Activated T-helper 9 cell treated with anti-CD3 and anti-CD28 coated beads, Interleukin-2, amount 50 U/mL, for 16 hours (primary cell): Measurements from ENCODE around the gene SNW1.
"Not testable (repeated sequence)": the region's sequence is repeated elsewhere in the genome, so short reads cannot be mapped to it uniquely, and the experiment has no call there.

Experiments used
- DNase-seq: peaks from one replicate; pipeline ENCODE4 v3.0.0-alpha.2; 2020; ENCODE audit warnings: low read depth

Gene SNW1

DNA sequence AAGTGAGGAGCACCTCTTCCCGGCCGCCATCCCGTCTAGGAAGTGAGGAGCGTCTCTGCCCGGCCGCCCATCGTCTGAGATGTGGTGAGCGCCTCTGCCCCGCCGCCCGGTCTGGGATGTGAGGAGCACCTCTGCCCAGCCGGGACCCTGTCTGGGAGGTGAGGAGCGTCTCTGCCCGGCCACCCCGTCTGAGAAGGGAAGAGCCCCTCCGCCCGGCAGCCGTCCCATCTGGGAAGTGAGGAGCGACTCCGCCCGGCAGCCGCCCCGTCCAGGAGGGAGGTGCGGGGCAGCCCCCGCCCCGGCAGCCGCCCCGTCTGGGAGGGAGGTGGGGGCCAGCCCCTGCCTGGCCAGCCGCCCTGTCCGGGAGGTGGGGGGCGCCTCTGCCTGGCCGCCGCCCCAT is 13.5 kb downstream of the SNW1 start:
- DNase-seq, result not testable (repeated sequence)

DNA sequence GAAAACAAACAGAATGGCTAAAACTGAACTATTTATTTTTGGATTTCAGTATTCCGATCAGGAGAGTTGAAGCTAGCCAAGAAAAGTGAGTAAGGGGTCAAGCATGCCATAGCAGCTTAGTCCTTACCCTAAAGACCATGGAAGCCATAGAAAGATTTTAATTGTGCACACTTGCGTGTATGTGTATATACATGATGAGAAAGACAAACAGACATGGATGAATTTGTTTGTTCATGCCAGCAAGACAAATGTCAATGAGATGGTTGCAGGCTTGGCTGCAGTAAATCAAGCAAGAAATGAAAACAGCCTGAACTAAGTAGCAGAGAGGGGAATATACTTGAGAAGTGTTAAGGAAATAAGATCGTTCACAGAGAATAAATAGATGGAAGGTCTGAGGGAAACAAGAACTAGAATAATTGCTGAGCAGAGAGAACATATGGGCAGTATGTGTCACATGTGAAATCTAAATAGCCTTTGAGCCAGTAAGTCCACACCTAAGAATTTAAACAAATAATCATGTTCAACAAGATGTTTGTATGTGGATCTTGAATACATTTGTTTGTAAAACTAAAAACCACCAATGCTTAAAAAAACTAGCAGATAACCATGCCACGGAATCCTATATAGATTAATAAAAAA is 14.8 kb downstream of the SNW1 start:
- DNase-seq, result no peak

DNA sequence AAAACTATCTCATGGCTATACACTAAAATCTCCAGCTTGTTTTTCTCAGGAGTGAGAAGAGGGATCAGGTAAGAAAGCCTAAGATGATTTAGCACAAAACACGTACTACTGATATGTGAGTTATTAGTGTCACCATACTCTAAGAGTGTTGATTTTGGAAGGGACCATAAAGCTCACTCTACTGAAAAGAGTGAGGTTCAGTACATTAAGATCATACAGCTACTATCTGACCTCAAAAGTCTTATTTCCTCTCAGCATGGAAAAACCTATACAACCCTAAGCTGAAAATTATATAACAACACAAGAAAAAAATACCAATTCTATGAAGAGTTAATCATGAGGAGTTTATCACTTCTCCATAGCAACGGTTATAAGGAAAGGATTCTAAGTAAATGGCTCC is 19.5 kb downstream of the SNW1 start:
- no peak for DNase-seq

DNA sequence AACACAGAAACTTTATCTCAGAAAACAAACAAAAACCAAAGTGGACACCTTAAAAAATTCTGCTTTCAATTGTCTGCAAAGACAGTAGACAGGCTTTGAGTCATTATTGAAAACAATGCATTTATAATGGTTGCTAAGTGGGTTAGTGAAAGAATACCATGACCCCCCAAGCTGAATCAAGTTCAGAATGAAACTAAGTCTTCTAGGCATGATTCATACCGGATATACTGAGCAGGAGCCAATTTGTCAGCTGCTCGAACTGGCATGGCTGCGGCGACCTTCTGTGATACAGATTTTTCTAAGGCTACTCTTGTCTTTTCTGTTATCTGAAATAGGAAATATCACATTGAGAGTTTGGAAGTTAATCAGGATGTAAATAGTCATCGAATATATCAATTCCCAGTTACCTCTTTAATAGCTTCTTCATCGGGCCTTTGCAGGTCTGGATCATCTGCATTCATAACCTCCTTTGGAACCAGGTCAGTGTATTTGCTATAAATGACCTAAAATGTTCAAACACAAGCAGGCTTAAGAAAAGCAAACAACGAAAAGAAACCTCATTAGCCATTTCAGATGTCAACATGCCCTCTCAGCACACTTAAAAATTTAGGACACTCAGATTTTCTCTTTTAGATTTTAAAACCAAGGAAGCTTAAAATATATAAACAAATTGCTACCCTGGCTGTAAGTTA is 22.3 kb downstream of the SNW1 start:
- peak; percentile 12 for DNase-seq

DNA sequence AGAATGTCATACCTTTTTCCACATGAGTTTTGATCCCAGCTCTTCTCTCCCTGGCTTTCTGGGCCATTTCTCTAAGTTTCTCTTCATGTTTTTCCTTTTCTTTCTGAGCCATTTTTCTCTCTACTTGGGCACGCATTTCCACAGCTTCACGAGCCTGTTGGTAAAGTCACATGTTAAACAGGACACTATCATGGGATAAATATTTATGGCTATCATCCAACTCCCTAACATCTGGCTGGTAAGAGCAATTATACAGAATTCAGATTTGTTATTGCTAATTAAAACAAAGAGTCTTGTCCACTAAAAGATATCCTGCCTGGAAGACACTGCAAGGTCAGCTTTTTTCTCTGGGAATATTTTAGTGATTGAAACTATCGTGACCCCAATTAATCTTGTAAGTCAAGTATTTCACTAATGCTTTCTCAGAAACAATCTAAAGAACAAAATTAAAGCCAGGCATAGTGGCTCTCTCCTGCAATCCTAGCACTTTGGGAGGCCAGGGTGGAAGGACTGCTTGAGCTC is 29.9 kb downstream of the SNW1 start:
- no peak for DNase-seq

DNA sequence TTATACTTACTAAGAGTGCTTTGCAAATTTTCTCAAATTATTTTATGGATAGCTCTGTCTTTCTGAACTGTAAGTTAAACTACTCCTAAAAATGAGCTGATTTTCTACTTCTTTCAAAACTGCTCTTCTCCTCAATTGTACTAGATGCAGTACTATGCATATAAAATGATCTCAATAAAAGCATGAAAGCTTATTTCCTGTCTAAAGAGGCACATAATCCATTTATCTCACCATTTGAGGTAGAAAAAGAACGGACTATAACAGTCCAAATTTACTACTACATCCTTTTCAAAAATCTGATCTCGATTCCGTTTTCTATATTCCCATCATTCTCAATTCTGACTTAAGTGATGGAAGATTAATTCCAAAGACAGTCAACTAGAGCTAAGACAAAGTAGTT is 38.7 kb downstream of the SNW1 start:
- no peak for DNase-seq

DNA sequence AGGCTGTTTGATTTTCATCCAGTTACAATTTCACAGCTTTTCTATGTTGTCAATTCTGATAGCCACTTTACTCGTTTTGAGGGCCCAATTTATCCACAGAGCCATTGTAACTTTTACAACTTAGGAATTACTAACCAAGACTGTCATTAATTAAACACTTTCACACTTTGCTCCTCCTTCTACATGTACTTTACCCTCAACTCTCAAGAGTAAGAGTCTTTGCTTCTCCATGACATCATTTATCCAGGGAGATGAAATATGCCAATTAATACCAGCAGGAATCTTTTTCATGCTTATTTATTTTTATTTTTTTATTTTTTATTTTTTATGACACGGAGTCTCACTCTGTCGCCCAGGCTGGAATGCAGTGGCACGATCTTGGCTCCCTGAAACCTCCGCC is 39.5 kb downstream of the SNW1 start:
- DNase-seq, result no peak

DNA sequence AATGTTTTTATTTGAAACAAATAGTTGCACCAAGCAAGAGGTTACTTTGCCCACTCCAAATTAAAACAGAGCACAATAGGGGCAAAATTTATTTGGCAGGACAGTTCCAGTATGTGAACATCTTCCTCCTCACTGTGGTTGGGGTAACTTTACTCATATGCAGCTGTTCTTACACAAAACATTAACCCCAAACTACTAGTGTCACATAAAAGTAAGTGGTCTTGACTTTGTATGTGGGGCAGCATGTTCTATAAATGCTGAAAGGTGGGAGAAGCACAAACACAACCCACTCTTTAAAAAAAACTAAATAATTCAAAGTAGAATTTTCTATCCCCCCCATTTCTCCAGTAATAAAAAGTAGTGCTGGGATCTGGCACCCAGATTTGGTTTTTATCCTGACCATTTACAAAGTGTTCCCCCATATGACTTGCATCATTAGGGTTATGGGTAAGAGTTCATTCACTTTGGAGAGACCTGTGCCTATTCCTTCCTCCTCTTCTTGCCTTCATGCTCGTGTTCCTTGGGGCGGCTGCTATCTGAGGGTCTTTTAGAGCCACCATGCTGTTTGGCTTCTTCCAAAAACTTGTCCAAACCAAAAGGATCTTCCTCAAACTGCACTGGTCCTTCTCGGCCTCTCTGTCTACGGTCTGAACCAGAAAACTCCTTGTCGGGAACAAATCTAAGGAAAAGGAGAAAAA is 43.2 kb downstream of the SNW1 start:
- DNase-seq, result no peak

DNA sequence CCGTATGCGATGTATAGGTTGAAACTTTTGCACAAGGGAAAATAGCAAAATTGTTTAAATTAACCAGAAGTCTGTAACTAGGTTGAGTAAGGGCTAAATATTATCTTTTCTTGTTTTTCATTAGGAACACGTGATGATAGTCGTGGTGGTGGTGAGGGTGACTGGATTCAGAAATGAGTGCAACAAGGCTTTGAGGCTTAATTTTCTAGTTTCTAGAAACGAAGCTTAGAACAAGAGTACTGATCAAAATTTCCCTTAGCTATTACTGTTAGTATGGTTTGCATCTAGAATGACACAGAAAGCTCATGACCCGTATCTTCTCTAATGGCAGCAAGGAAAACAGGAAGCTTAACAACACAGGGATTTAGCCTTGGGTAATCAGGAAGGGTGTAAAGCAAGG is 46.0 kb downstream of the SNW1 start:
- no peak for DNase-seq

DNA sequence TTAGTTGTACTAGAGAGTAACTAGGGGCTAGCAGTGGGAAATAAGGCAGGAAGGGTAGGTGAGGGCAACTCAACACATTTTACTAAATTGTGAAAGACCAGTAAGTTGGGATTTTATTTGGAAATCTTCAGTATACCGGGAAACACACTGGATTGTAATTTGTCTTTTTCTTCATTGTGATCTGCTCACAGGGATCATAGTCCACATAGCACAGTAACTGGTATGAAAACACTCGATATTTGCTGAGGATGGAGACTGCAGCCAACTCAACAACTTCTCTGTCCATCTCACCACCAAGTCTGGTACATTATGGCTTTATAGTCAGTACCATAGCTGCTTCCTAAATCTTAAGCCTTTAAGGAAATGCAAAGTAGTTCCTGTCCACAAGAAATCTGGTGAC is 50.6 kb downstream of the SNW1 start:
- DNase-seq, result no peak

DNA sequence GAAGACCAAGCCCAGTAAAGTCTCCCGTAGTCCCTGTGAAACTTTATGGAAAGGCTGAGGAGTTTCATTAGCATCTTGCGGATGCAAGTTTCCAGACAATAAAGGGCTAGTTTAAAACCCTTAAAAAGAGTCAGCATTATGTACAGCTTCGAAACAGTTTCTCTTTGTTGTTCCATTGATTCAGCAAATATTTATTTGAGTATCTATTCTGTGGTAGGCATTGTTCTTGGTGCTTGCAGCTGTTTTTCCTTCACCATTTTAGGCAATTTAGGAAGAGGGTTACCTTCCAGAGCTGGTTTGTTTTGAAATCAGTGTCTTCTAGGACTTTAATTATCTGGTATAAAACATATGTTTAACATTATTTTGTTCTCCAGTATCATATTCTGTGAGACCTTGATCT is 51.5 kb downstream of the SNW1 start:
- DNase-seq, result no peak

DNA sequence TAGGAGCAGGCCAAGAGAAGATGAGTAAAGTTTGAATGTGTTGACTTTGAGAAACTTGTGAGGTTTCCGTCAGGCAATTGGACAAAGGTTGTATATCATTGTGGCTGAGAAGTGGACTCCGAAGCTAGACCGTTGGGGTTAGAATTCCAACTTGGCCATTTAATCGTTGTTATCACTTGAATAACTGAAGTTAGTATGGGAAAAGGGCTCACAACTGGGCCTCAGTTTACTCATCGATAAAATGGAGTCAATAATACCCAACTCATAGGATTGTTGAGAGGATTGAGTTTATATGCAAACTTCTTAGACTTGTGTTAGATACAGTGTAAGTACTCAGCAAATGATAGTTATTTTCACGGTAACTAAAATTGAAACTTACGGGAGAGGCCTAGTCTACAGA is 52.2 kb downstream of the SNW1 start:
- DNase-seq, result no peak

DNA sequence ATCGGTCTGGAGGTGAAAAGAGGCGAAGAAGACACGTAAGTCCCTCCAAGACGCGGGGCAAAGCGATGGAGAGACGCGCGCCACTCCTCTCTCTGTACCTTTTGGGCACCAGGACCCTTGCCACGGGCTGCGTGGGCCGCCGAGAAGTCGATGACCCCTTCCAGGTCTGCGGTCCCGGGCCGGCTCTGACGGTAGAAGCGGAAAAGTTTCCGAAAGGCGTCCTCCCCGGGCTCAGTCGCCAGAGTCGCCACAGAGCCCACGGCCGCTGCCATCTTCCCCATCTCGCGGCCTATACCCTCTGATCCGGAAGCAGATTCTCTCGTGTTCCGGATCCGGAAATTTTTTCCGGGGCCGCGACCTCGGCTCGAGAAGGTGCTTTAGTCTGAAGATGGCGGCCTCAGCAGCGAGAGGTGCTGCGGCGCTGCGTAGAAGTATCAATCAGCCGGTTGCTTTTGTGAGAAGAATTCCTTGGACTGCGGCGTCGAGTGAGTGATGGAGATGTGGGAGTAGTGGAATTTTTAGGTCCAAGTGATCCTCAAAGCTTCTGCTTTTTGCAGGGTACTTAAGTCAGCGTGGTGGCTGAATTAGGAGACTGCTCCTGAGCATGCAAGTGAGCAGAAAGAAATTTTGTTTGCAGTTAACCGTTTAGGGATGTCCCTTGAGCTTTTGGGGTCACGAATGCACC is 53.1 kb downstream of the SNW1 start, which contains the start of the genes ALKBH1 and SLIRP:
Gene ALKBH1, minus strand, starts transcription at position 300 of the 685 bp plus-strand sequence. Its CDS starts 19 bp downstream, at position 281.
Gene SLIRP, plus strand, starts transcription at position 380 of the 685 bp plus-strand sequence. Its CDS starts 9 bp downstream, at position 389.
- peak; percentile 83 for DNase-seq

DNA sequence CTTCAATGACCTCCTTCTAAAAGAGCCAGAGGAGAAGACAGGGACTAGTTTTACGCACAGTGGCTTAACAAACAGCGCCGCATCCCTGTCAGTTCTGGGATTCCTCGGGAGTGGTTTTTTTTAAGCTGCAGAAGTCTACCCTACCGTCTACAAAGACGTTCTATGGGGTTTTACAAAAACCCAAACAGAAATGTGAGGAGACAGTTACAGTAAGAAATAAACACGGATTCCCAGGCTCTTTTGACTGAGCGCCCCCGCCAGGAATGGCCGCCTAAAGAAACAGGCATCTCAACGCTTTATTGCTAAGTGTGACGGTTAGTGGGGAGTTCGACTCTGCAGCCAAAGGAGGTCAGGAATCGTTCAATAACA is 53.6 kb downstream of the SNW1 start:
- DNase-seq, result no peak

DNA sequence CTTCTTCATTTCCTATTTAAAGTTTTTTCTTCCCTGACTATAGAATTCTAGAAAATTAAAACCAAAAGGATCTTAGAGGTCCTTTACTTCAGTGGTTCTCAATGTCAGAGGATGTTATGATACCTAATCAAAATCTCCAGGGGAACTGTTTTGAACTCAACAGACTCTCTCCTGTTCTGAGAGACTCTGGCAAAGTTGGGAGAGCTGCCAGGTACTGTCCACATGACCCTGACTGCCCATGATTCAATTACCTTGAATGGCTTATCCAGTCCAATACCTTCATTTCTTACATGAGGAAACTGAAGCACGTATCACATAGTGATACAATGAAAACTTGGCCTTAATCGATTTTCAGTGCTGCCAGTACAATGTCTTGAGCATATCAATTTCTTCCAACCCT is 69.7 kb downstream of the SNW1 start:
- DNase-seq, result no peak

DNA sequence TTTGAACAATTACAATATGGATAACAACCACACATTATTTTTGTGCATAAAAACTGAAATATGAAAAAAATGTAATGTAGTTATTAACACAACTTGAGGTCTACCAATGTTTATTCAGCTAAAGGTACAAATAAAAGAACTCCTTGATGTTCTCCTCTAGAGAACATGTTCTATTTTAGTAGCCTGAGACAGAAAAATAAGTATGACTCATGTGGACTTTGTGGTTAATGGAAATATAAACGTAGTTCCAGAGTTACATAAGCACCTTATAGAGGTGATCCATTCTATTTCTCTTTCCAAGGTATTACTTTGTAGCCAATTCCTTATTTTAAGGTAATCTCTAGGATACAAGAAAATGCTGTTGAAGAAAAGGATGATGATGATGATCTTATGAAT is 78.8 kb downstream of the SNW1 start:
- DNase-seq, result no peak

DNA sequence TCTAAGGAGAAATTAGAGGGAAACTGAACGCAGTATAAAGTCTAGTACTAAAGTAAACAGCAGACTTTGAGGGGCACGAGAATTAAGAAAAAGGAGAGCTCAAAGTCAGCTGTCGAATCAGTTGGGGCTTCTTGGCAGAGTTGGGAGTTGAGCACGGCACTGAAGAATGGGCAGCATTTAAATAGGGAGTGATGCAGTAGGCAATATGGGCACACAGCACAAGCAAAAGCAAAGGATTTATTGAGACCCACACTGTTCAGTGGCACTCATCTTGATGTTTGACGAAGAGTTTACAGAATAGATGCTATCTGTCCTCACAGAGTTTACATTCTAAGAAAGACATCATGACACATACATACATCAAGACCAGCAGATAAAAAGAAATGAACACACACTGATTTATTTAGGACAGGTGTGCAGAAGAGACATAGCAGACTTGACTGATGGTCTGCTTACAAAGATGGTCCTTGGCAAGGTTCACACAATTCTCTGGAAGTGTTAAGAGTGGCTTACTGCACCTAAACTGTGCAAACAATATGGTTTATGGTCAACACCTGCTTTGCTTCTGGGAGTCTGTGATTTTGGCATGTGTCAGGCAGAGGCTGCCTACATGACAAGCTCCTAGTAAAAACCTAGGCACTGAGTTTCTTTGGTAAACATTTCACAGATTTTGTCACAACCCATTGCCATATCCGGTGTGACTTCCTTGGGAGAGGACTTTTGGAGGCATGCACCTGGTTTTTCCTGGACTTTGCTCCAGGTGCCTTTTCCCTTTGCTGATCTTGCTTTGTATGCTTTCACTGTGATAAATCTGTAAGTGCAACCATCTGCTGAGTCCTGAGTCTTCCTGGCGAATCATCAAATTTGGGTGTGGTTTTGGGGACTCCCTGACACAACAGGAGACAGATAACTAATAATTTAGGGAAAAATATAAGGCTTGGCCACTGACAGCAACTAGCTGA is 79.5 kb downstream of the SNW1 start:
- DNase-seq, result no peak

DNA sequence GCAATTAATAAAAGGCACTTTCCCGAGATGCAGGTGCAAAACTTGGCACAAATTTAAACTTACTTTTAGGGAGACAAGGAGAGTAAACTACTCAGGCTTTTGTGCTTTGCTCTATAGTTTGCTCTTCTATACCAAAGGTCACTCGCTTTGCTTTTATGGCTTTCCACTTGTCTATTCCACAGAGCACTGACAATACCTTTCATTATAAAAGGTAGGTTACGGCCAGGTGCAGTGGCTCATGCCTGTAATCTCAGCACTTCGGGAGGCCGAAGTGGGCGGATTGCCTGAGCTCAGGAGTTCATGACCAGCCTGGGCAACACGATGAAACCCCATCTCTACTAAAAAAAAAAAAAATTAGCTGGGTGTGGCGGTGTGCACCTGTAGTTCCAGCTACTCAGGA is 86.0 kb downstream of the SNW1 start:
- DNase-seq, result no peak

DNA sequence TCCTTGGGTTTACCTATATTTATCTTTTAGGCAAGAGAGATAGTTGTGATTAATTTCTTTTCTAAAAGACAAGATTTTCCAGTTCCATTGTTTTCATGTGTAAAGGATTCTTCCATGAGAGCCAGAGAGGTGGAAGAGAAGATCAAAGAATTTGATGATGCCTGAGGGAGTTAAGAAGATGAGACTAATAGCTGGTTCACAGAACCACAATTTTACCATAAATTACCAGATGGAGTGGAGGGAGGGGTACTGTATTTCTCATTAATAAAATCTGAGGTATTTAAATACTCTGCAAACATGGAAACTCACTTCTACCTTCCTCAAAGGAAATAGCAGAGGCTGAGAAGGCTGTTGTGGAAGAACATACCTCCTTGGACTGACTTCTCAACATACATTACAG is 87.8 kb downstream of the SNW1 start:
- no peak for DNase-seq
